ENCODE results near the gene ABLIM2.

Gene ABLIM2

GRCh38 chr4:8019396-8020365 lies 138.9 kb downstream of the ABLIM2 start:
- no peak for DNase-seq

GRCh38 chr4:8016527-8016926 lies 142.1 kb downstream of the ABLIM2 start:
- DNase-seq: no peak

GRCh38 chr4:8015512-8015911 lies 143.1 kb downstream of the ABLIM2 start:
- no peak for DNase-seq

- no peak for DNase-seq
These were observed 144.5 kb downstream of the ABLIM2 start for GRCh38 chr4:8013976-8014726.

- no peak for DNase-seq
These were observed 146.1 kb downstream of the ABLIM2 start for GRCh38 chr4:8012517-8012916.

GRCh38 chr4:8010618-8011017 lies 148.0 kb downstream of the ABLIM2 start:
- no peak for DNase-seq

GRCh38 chr4:8009710-8010511 lies 148.7 kb downstream of the ABLIM2 start:
- no peak for DNase-seq

- no peak for DNase-seq
These were observed 149.5 kb downstream of the ABLIM2 start for GRCh38 chr4:8009097-8009496.

- DNase-seq: no peak
These were observed 150.2 kb downstream of the ABLIM2 start for GRCh38 chr4:8008391-8008790.

GRCh38 chr4:8007581-8007980 lies 151.0 kb downstream of the ABLIM2 start:
- DNase-seq: no peak

- no peak for DNase-seq
These were observed 152.1 kb downstream of the ABLIM2 start for GRCh38 chr4:8006471-8006870.

GRCh38 chr4:8005814-8006215 lies 152.8 kb downstream of the ABLIM2 start:
- no peak for DNase-seq

- DNase-seq: no peak
These were observed 153.4 kb downstream of the ABLIM2 start for GRCh38 chr4:8005033-8005808.

GRCh38 chr4:8004066-8004465 lies 154.5 kb downstream of the ABLIM2 start:
- no peak for DNase-seq

- DNase-seq: no peak
These were observed 155.9 kb downstream of the ABLIM2 start for GRCh38 chr4:8002525-8003309.

- DNase-seq: no peak
These were observed 156.9 kb downstream of the ABLIM2 start for GRCh38 chr4:8001564-8002355.

- DNase-seq: no peak
These were observed 157.7 kb downstream of the ABLIM2 start for GRCh38 chr4:8000721-8001491.

- DNase-seq: no peak
These were observed 158.4 kb downstream of the ABLIM2 start for GRCh38 chr4:8000247-8000646.

- DNase-seq: no peak
These were observed 158.9 kb downstream of the ABLIM2 start for GRCh38 chr4:7999695-8000094.

GRCh38 chr4:7999279-7999678 lies 159.3 kb downstream of the ABLIM2 start:
- DNase-seq: no peak

All from T1000 (cell line).